Measurements from ENCODE around the gene ECT2.

ECT2 gene

GRCh38 chr3:172739462-172739861, 11.1 kb upstream of the ECT2 start:
- DNase-seq = no peak

- DNase-seq = no peak
Observed at GRCh38 chr3:172746475-172746874, 4.1 kb upstream of the ECT2 start.

- no peak for DNase-seq
Observed at GRCh38 chr3:172749230-172749965, 1.1 kb upstream of the ECT2 start.

- no peak for DNase-seq
Observed at GRCh38 chr3:172750069-172750367, 508 bp upstream of the ECT2 start.

GRCh38 chr3:172751175-172751704, 714 bp downstream of the ECT2 start:
- peak; percentile 31 to 34 for DNase-seq

- no peak for DNase-seq
Observed at GRCh38 chr3:172752651-172753050, 2.1 kb downstream of the ECT2 start.

GRCh38 chr3:172753125-172753524, 2.6 kb downstream of the ECT2 start:
- no peak for DNase-seq

- DNase-seq = peak; percentile 47 to 72
Observed at GRCh38 chr3:172760416-172760815, 9.9 kb downstream of the ECT2 start.

- DNase-seq = no peak
Observed at GRCh38 chr3:172766241-172766640, 15.7 kb downstream of the ECT2 start.

- no peak for DNase-seq
Observed at GRCh38 chr3:172766718-172767405, 16.3 kb downstream of the ECT2 start.

GRCh38 chr3:172770382-172770781, 19.9 kb downstream of the ECT2 start:
- DNase-seq = no peak

- no peak for DNase-seq
Observed at GRCh38 chr3:172771672-172772071, 21.1 kb downstream of the ECT2 start.

GRCh38 chr3:172776049-172776717, 25.7 kb downstream of the ECT2 start:
- DNase-seq = no peak

- no peak for DNase-seq
Observed at GRCh38 chr3:172777901-172778300, 27.4 kb downstream of the ECT2 start.

- no peak for DNase-seq
Observed at GRCh38 chr3:172782235-172782634, 31.7 kb downstream of the ECT2 start.

- DNase-seq = no peak
Observed at GRCh38 chr3:172786036-172786435, 35.5 kb downstream of the ECT2 start.

GRCh38 chr3:172787019-172787418, 36.5 kb downstream of the ECT2 start:
- DNase-seq = no peak

GRCh38 chr3:172787746-172788145, 37.2 kb downstream of the ECT2 start:
- DNase-seq = no peak

- peak; percentile 15 to 38 for DNase-seq
Observed at GRCh38 chr3:172799246-172799645, 48.7 kb downstream of the ECT2 start.

- peak in 1 of 2 donors; percentile 20 for DNase-seq
Observed at GRCh38 chr3:172800156-172800555, 49.6 kb downstream of the ECT2 start.

GRCh38 chr3:172803489-172803888, 53.0 kb downstream of the ECT2 start:
- DNase-seq = no peak

- DNase-seq = no peak
Observed at GRCh38 chr3:172804323-172804722, 53.8 kb downstream of the ECT2 start.

GRCh38 chr3:172808969-172809546, 58.5 kb downstream of the ECT2 start:
- DNase-seq = peak; percentile 40 to 74

GRCh38 chr3:172811099-172811498, 60.6 kb downstream of the ECT2 start:
- no peak for DNase-seq

All from inflammatory macrophage treated with lipopolysaccharide for 1 hour (primary cell).